KOPT-K1 (cell line): ENCODE results near the gene MEGF6.

Experiments used
- H3K27ac ChIP-seq: fragments of 200-600 bp; sonication (generic); 2 replicates; pipeline ENCODE4 v1.5.1; 2016; ENCODE audit warnings: antibody characterized with exemption, mild to moderate bottlenecking, low read depth, low read length; ENCODE audit not compliant: poor library complexity, severe bottlenecking
- H3K36me3 ChIP-seq: fragments of 200-600 bp; sonication (generic); 2 replicates; pipeline ENCODE4 v1.5.1; 2017; ENCODE audit warnings: antibody characterized with exemption, mild to moderate bottlenecking, low read length, moderate library complexity; ENCODE audit not compliant: insufficient read depth
- H3K9me3 ChIP-seq: fragments of 200-600 bp; sonication (generic); 2 replicates; pipeline ENCODE4 v1.5.1; 2017; ENCODE audit warnings: antibody characterized with exemption, low read length, mild to moderate bottlenecking; ENCODE audit not compliant: insufficient read depth, poor library complexity, severe bottlenecking

Gene MEGF6

GRCh38 chr1:3649342-3650247 is 38.3 kb upstream of the MEGF6 start, which contains the start of gene WRAP73:
WRAP73 (minus strand) TSS chr1:3650103; CDS start chr1:3649999, 104 bp downstream.
- H3K27ac ChIP-seq, result peak within 1 kb of the TSS; percentile 52
- H3K36me3 ChIP-seq, result peaks cover 23% of the 10 kb centered on the region
- no peaks in the 10 kb centered on the region for H3K9me3 ChIP-seq

GRCh38 chr1:3646596-3646995 is 35.3 kb upstream of the MEGF6 start:
- Histone ChIP-seq H3K27ac (no peak overlapping the region), H3K36me3 (peaks cover 33% of the 10 kb centered on the region), H3K9me3 (no peaks in the 10 kb centered on the region)

DNA sequence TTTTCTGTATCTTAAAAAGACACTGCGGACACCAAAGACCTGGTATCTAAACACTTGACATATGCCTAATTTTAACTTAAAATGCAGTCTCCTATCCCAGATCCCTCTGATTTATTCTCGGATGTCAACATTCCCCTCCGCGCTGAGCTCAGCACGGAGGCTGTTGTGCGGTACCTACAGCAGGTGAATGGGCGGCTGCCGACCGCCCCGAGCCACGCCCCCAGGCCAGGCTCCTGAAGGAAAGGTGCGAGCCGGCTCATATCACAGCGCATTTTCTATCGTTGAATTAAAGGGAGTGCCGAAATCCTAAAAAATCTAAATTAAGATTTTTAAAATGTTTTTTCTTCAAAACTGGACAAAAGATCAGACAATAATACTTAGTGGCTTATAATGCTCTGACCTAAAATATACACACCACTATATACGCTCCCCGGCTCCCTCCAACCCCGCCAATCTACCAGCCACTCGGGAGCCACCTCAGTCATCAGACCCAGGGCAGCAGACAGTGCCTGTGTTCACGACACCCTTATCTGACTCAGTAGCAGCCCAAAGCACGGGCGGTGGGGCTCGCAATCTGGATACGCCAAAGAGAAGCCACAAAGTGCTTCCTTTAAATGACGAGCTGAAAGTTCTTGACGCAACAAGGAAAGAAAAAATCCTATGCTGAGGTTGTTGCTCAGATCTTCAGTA is 34.5 kb upstream of the MEGF6 start:
- H3K27ac ChIP-seq, result no peak overlapping the region
- H3K36me3 ChIP-seq, result peaks cover 37% of the 10 kb centered on the region
- H3K9me3 ChIP-seq, result no peaks in the 10 kb centered on the region

GRCh38 chr1:3645247-3645646 is 33.9 kb upstream of the MEGF6 start:
- H3K27ac ChIP-seq, result no peak overlapping the region
- no peaks in the 10 kb centered on the region for H3K9me3 ChIP-seq
- H3K36me3 ChIP-seq, result peaks cover 37% of the 10 kb centered on the region

DNA sequence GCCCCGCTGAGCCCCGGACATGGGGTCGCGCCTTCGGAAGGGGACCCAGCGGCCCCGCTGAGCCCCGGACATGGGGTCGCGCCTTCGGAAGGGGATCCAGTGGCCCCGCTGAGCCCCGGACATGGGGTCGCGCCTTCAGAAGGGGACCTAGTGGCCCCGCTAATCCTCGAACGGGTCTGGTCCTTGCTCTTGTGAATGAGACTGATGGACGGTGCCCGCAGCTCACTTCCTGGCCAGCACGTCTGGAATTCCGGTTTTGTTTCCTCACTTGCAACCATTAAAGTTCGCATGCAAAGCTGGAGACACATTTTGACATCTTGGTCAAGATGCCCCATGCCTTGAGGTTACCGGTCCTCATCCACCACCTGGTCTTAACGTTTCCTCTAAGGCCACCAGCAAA is 33.0 kb upstream of the MEGF6 start:
- Histone ChIP-seq H3K9me3 (no peaks in the 10 kb centered on the region), H3K36me3 (peaks cover 47% of the 10 kb centered on the region), H3K27ac (no peak overlapping the region)

DNA sequence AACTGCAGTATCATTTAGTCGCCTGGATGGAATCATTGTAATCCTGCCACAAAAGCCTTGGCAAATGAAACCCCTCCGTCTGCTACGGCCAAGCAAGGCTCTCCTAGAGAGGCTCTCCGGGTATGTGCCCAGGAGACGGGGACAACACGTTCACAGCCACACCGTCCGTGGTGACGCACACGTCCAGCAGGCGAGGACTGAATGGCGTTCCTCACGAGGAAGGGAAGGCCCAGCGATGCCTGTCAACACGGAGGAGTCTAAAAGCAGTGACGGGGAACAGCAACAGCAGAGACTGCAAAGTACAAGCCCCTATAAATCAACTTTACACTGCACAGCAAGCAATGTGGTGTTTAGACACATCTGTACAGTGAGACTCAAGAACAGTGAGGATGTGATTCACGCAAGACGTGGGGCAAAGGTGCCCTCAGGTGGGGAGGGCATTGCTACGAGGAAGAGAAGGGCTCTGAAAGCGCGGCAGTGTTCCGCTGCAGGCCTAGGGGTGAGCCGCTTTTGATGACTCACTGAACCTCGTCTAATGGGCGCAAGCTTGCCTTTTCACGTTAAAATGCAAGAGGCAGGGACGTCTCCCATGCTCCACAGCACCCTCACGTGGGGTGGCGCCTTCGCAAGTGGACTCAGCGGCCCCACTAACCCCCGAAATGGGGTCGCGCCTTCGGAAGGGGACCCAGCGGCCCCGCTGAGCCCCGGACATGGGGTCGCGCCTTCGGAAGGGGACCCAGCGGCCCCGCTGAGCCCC is 31.8 kb upstream of the MEGF6 start:
- H3K27ac ChIP-seq, result no peak overlapping the region
- peaks cover 58% of the 10 kb centered on the region for H3K36me3 ChIP-seq

GRCh38 chr1:3641816-3642215 is 30.5 kb upstream of the MEGF6 start:
- Histone ChIP-seq H3K27ac (no peak overlapping the region), H3K9me3 (no peaks in the 10 kb centered on the region), H3K36me3 (peaks cover 63% of the 10 kb centered on the region)

More for the DNA sequence above, 31.8 kb upstream of the MEGF6 start:
- H3K9me3 ChIP-seq, result no peaks in the 10 kb centered on the region

GRCh38 chr1:3641046-3641760 is 29.9 kb upstream of the MEGF6 start:
- Histone ChIP-seq H3K27ac (no peak overlapping the region), H3K9me3 (no peaks in the 10 kb centered on the region), H3K36me3 (peaks cover 63% of the 10 kb centered on the region)

GRCh38 chr1:3640121-3640837 is 29.0 kb upstream of the MEGF6 start:
- Histone ChIP-seq H3K27ac (no peak overlapping the region), H3K9me3 (no peaks in the 10 kb centered on the region), H3K36me3 (peaks cover 69% of the 10 kb centered on the region)

DNA sequence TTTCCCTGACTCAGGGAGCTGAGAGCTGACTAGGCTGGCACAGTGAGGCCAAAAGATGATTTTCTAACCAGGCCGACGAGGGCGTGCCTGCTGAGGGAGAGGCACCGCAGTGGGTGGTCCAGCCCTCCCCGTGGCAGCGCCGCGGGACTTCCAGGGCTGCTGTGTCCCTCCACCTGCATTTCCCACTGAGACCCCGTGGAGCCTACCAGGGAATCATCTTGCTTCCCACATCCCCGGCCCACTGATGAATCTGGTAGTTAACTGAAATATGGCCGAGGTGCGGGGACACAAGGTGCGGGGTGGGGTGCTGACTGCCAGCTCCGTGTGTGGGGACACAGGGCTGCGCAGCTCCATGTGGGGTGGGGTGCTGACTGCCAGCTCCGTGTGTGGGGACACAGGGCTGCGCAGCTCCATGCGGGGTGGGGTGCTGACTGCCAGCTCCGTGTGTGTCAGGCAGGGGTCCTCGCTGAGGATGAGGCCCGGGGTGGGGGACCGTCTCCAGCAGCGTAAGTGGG is 28.1 kb upstream of the MEGF6 start:
- Histone ChIP-seq H3K36me3 (peaks cover 70% of the 10 kb centered on the region), H3K9me3 (no peaks in the 10 kb centered on the region), H3K27ac (no peak overlapping the region)

DNA sequence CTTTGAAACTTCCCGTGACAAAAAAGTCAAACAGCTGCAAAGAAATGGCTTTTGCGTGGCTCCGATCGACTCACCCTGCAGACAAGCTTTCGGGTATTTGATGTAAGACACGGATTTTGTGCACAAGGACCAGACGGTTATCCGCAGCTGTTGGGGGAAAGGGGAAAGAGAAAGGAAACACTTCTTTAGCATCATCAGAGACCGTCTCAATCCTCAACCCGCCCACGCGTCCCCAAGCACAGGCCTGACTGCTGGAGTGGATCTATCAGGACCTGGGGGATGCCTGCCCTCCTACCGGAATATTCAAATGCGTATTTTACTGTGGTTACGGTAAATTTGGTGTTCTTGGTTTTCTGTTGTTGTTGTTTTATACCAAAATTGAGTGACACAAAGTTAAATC is 27.4 kb upstream of the MEGF6 start:
- Histone ChIP-seq H3K9me3 (no peaks in the 10 kb centered on the region), H3K27ac (no peak overlapping the region), H3K36me3 (peaks cover 75% of the 10 kb centered on the region)

DNA sequence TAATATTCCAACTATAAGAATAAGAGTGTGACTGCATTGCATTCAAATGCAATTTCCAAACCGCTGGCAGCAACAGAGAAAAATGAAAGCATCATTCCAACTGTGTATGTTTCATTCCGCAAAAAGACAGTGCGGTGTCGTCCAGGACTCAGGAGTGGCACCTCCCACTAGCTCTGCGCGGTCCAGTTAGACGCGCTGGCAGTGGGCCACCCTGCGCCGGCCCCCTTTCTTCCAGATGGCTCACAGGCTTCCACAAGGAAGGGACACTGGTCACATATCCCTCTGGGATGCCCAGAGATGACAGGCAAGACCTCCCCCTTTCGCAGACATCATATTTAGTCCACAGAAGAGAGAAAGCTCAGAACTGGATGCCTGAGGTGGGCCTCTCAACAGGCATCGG is 26.7 kb upstream of the MEGF6 start:
- Histone ChIP-seq H3K36me3 (peaks cover 82% of the 10 kb centered on the region), H3K9me3 (no peaks in the 10 kb centered on the region), H3K27ac (no peak overlapping the region)

DNA sequence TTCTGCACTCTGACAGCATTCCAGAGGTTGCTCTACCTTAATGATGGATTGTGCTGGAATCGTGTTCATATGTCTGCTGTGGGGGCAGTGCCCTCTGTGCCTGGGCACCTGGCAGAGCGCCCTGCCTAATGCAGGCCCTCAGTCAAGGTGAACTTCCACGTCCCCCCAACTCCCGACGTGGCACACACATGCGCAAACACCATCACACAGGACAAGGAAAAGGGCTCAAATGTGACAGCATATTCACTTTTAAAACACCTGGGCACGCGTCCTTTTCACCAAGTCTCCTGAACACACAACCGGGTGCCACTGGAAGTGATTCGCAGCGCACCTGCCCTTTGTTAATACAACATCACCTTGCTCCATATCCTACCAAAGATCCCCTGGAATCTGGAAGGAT is 25.2 kb upstream of the MEGF6 start:
- Histone ChIP-seq H3K9me3 (no peaks in the 10 kb centered on the region), H3K36me3 (peaks cover 91% of the 10 kb centered on the region), H3K27ac (no peak overlapping the region)

DNA sequence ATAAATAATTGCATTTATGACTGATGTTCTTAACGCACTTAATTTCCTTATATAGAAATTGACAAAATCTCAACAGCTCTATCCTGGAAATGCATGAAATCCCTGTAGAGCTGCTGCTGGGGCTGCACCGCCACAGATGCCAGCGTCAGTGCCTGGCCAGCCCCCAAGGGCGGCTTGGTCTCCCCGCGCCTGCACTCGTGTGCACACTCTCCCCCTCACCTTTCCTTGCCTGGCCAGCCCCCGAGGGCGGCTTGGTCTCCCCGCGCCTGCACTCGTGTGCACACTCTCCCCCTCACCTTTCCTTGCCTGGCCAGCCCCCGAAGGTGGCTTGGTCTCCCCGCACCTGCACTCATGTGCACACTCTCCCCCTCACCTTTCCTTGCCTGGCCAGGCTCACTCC is 24.8 kb upstream of the MEGF6 start:
- H3K27ac ChIP-seq, result no peak overlapping the region
- H3K9me3 ChIP-seq, result no peaks in the 10 kb centered on the region
- peaks cover 92% of the 10 kb centered on the region for H3K36me3 ChIP-seq
